ENCODE measurements around the gene OTOS.

OTOS gene

DNA sequence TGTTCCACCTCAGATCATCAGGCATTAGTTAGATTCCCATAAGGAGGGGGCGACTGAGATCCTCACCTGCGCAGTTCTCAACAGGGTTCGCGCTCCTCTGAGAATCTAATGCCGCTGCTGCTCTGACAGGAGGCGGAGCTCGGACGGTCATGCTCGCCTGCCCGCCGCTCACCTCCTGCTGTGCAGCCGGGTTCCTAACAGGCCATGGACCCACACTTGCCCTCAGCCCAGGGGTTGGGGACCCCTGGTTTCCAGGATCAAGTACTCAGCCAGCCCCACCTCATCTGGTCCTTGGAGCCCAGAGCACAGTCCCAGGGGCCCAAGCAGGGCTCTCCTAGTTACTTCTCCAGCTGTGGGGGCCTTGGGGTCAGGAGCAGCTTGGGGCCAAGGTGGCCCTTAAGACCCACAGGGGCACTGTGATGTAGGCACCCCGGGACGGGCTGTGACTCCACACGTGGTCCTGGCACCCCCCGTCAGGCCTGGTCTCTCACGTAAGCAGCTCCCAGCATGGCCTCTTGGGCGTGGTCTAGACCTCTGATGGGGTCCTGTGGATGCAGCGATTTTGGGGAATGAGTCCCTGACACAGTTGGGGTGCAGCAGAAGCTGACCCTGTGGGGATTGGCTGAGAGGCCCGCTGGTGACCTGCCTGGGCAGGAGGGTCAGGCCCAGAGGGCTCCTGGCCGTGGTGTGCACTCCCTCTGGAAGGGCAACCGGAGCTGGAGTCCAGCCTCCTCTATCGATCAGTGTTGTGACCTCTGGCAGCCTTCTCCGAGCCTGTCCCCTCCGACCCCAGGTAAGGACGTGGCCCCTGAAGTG, 28.3 kb upstream of the OTOS start:
- in situ Hi-C loops (cut with MboI; ENCODE audit: low sequenced_read_pairs, unreplicated experiment): loop anchor here (25.0 kb wide), 1 partner anchor 269 kb away; the partner anchor contains the start of gene GPC1
- TF ChIP-seq, protein P1, sequence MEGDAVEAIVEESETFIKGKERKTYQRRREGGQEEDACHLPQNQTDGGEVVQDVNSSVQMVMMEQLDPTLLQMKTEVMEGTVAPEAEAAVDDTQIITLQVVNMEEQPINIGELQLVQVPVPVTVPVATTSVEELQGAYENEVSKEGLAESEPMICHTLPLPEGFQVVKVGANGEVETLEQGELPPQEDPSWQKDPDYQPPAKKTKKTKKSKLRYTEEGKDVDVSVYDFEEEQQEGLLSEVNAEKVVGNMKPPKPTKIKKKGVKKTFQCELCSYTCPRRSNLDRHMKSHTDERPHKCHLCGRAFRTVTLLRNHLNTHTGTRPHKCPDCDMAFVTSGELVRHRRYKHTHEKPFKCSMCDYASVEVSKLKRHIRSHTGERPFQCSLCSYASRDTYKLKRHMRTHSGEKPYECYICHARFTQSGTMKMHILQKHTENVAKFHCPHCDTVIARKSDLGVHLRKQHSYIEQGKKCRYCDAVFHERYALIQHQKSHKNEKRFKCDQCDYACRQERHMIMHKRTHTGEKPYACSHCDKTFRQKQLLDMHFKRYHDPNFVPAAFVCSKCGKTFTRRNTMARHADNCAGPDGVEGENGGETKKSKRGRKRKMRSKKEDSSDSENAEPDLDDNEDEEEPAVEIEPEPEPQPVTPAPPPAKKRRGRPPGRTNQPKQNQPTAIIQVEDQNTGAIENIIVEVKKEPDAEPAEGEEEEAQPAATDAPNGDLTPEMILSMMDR (IDR thresholded peaks at IDR 0.05; ENCODE audit: borderline replicate concordance, control extremely low read depth, extremely low read depth, insufficient read depth, missing control alignments): no peak
- DNase-seq (ENCODE audit: low spot score): no peak

DNA sequence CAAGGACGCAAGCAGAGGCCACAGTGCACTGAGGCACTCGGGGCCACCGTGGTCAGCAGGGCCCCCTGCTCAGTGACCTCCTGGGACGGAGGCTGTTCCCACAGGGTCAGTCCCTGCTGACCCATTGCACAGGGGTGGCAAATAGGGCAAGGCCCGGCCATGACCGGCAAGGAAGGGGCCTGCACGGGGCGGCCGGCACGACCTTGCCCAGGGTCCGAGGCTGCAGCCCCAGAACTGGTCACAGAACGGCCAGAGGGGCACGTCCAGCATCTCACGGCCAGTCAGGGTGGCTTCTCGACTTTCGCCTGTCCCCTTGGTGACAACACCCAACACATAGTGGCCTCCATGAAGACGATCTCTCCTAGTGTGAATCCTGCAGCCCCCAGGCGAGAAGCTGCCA, 27.6 kb upstream of the OTOS start:
- in situ Hi-C loops (cut with MboI; ENCODE audit: low sequenced_read_pairs, unreplicated experiment): loop anchor here (25.0 kb wide), 1 partner anchor 269 kb away; the partner anchor contains the start of gene GPC1
- no peak for DNase-seq (ENCODE audit: low spot score)
- TF ChIP-seq, protein P1 (IDR thresholded peaks at IDR 0.05; ENCODE audit: borderline replicate concordance, control extremely low read depth, extremely low read depth, insufficient read depth, missing control alignments): no peak

DNA sequence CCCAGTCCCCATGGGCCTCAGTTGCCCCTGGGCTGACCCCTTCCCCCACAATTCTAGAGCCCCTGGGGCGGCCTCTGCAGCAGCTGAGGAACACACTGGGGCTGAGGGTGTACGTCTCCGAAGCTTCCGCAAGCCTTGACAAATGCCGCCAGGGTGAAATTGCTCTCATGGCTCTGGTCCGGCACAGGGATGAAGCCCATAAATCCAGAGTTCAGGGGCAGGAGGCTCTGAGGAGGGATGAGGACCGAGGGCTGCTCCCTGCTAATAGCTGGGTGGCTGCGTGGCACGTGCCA, 27.1 kb upstream of the OTOS start:
- TF ChIP-seq, protein P1 (IDR thresholded peaks at IDR 0.05; ENCODE audit: borderline replicate concordance, control extremely low read depth, extremely low read depth, insufficient read depth, missing control alignments): no peak
- in situ Hi-C loops (cut with MboI; ENCODE audit: low sequenced_read_pairs, unreplicated experiment): loop anchor here (25.0 kb wide), 1 partner anchor 270 kb away; the partner anchor contains the start of gene GPC1
- DNase-seq (ENCODE audit: low spot score): no peak

- TF ChIP-seq, protein P1 (IDR thresholded peaks at IDR 0.05; ENCODE audit: borderline replicate concordance, control extremely low read depth, extremely low read depth, insufficient read depth, missing control alignments): no peak
- no peak for DNase-seq (ENCODE audit: low spot score)
- in situ Hi-C loops (cut with MboI; ENCODE audit: low sequenced_read_pairs, unreplicated experiment): loop anchor here (25.0 kb wide), 1 partner anchor 270 kb away; the partner anchor contains the start of gene GPC1
Observed at GRCh38 chr2:240166761-240167587, 26.5 kb upstream of the OTOS start.

DNA sequence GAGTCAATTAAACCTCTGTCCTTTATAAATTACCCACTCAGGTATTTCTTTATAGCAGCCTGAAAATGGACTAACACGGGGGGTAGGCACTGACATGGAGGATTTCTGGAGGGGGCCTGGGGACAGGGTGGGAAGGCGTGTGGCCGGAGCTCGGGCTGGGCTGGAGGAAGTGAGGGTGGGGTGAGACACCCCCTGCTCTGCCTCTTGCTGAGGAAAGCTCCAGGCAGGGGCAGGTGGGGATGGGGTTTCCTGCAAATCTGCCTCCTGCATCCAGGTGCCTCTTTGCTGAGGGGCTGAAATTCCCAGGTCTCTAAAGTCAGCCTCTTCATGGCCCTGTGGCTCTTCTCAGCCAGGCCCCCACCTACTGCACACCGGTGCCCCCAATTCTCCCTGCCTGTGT, 25.7 kb upstream of the OTOS start:
- in situ Hi-C loops (cut with MboI; ENCODE audit: low sequenced_read_pairs, unreplicated experiment): loop anchor here (25.0 kb wide), 1 partner anchor 271 kb away; the partner anchor contains the start of gene GPC1
- no peak for DNase-seq (ENCODE audit: low spot score)
- TF ChIP-seq, protein P1 (IDR thresholded peaks at IDR 0.05; ENCODE audit: borderline replicate concordance, control extremely low read depth, extremely low read depth, insufficient read depth, missing control alignments): no peak

- DNase-seq (ENCODE audit: low spot score): no peak
- TF ChIP-seq, protein P1 (IDR thresholded peaks at IDR 0.05; ENCODE audit: borderline replicate concordance, control extremely low read depth, extremely low read depth, insufficient read depth, missing control alignments): no peak
- in situ Hi-C loops (cut with MboI; ENCODE audit: low sequenced_read_pairs, unreplicated experiment): loop anchor here (25.0 kb wide), 1 partner anchor 272 kb away; the partner anchor contains the start of gene GPC1
Observed at GRCh38 chr2:240165661-240166060, 25.2 kb upstream of the OTOS start.
